Liver (tissue), 3 donors: ENCODE results near the gene ZMYND11.

Source experiments
- ATF3 ChIP-seq: IDR thresholded peaks from 2 replicates; pipeline ENCODE4 v1.6.1; 2016; ENCODE audit warnings: antibody characterized with exemption
- CTCF ChIP-seq: fragments of 150-350 bp; IDR thresholded peaks from 2 replicates; pipeline ENCODE4 v1.5.1; 2017; ENCODE audit warnings: improper control_type of control experiment, low read depth, low read length; ENCODE audit not compliant: missing input control
- EGR1 ChIP-seq, 2 donors: IDR thresholded peaks; 2 replicates each; pipeline ENCODE4 v1.6.1; 2016 to 2018; ENCODE audit warnings: antibody characterized with exemption in 2 of 2, low read depth in 2 of 2
- FOXA2 ChIP-seq: IDR thresholded peaks from 2 replicates; pipeline ENCODE4 v1.6.1; 2016; ENCODE audit warnings: antibody characterized with exemption
- GABPA ChIP-seq, 2 donors: IDR thresholded peaks in 1 of 2; conservative IDR thresholded peaks in 1 of 2; 2 replicates each; pipeline ENCODE4 v1.6.1; 2016; ENCODE audit warnings: antibody characterized with exemption in 2 of 2, mild to moderate bottlenecking in 1 of 2, moderate library complexity in 1 of 2
- HNF4A ChIP-seq, 2 donors: conservative IDR thresholded peaks; 2 replicates each; pipeline ENCODE4 v1.6.1; 2016; ENCODE audit warnings: antibody characterized with exemption in 2 of 2, mild to moderate bottlenecking in 2 of 2
- MAX ChIP-seq: IDR thresholded peaks from 2 replicates; pipeline ENCODE4 v1.6.1; 2016; ENCODE audit warnings: antibody characterized with exemption
- REST ChIP-seq: IDR thresholded peaks from 2 replicates; pipeline ENCODE4 v1.6.1; 2016; ENCODE audit warnings: antibody characterized with exemption, mild to moderate bottlenecking
- SP1 ChIP-seq: IDR thresholded peaks from 2 replicates; pipeline ENCODE4 v1.6.1; 2018; ENCODE audit warnings: antibody characterized with exemption, mild to moderate bottlenecking
- TAF1 ChIP-seq: conservative IDR thresholded peaks from 2 replicates; pipeline ENCODE4 v1.6.1; 2016; ENCODE audit warnings: antibody characterized with exemption, mild to moderate bottlenecking
- YY1 ChIP-seq: IDR thresholded peaks from 2 replicates; pipeline ENCODE4 v1.6.1; 2016; ENCODE audit warnings: antibody characterized with exemption, mild to moderate bottlenecking
- donor health status: healthy.
- donor health status: healthy.

- TF ChIP-seq EGR1 (IDR thresholded peaks at IDR 0.05; ENCODE audit: low read depth in 2 of 2) (no peak), CTCF (no peak), ATF3 (no peak), SP1 (no peak), MAX (no peak), GABPA (IDR thresholded peaks at IDR 0.05 in 1 of 2, conservative IDR thresholded peaks at IDR 0.05 in 1 of 2) (no peak), YY1 (no peak), FOXA2 (no peak), HNF4A (conservative IDR thresholded peaks at IDR 0.05) (no peak), TAF1 (no peak), REST (no peak)
Observed at GRCh38 chr10:173741-174140, 38.5 kb downstream of the ZMYND11 start.
